Measurements from ENCODE around the gene IL10RA. TPM values are rescaled to one million over a fixed set of nuclear protein-coding genes. Genes with fewer than 3 reads are reported as not detected.

The IL10RA gene
- total and polyA plus RNA-seq, 2 of the 4 experiments (the other 2 are of a cell fraction) = 0.12 TPM; not detected in 1

- H2AK9ac ChIP-seq (replicated peaks; ENCODE audit: low read depth, low read length, poor library complexity) = no peak overlapping the region
- H4K91ac ChIP-seq (ENCODE audit: insufficient read depth, low read depth, low read length) = no peak overlapping the region
- no peak overlapping the region for H2BK5ac ChIP-seq (ENCODE audit: low read depth, low read length, poor library complexity, severe bottlenecking)
- H3K79me1 ChIP-seq (ENCODE audit: low read depth in 1 of 2, low read length in 2 of 2) = no peaks in the 10 kb centered on the region
- no peaks in the 10 kb centered on the region for H3K9me3 ChIP-seq (ENCODE audit: control insufficient read depth, insufficient read depth, low read length)
- intact Hi-C loops (cut with micrococcal nuclease) (no loop called here), dilution Hi-C loops (cut with HindIII; ENCODE audit: low sequenced_read_pairs, unreplicated experiment) (no loop called here), in situ Hi-C loops (cut with MboI; ENCODE audit: low sequenced_read_pairs) (no loop called here)
- no peaks in the 10 kb centered on the region for H3K36me3 ChIP-seq (ENCODE audit: control insufficient read depth, insufficient read depth, low read length)
- DNase-seq (no peak), ATAC-seq (ENCODE audit: low read depth) (no peak)
- H2AK5ac ChIP-seq (ENCODE audit: low read depth, low read length) = no peak overlapping the region
- ChIA-PET POLR2A (ENCODE audit: unreplicated experiment) (no interaction called here), CTCF (no interaction called here)
- no peak overlapping the region for H2AFZ ChIP-seq (replicated peaks; ENCODE audit: low read length, poor library complexity)
- BruUV-seq (replicated peaks) = no TSS peak
- no peak overlapping the region for H3K56ac ChIP-seq (ENCODE audit: extremely low read depth, insufficient read depth, low read length)
- TF ChIP-seq BHLHE40 (IDR thresholded peaks at IDR 0.05; ENCODE audit: low read depth, low read length) (no peak), RCOR1 (IDR thresholded peaks at IDR 0.05; ENCODE audit: insufficient replicate concordance, low read length) (no peak), CEBPB (IDR thresholded peaks at IDR 0.05; ENCODE audit: low read depth, low read length) (no peak), RFX5 (IDR thresholded peaks at IDR 0.05; ENCODE audit: low read depth, low read length) (no peak), CTCF (conservative IDR thresholded peaks at IDR 0.05; ENCODE audit: low read depth, low read length) (no peak), MXI1 (IDR thresholded peaks at IDR 0.05; ENCODE audit: borderline replicate concordance, low read depth, low read length) (no peak), NFE2L2 (IDR thresholded peaks at IDR 0.05; ENCODE audit: low read depth, low read length) (no peak), ELK1 (IDR thresholded peaks at IDR 0.05; ENCODE audit: borderline replicate concordance, low read depth, low read length) (no peak), MAZ (IDR thresholded peaks at IDR 0.05; ENCODE audit: borderline replicate concordance, low read depth, low read length) (no peak), RAD21 (IDR thresholded peaks at IDR 0.05; ENCODE audit: low read length) (no peak), POLR2A (IDR thresholded peaks at IDR 0.05; ENCODE audit: low read depth, low read length) (no peak), CHD1 (IDR thresholded peaks at IDR 0.05; ENCODE audit: low read depth, low read length) (no peak)
- H3K9ac ChIP-seq (ENCODE audit: low read depth, low read length) = no peak overlapping the region
- no peak overlapping the region for H4K8ac ChIP-seq (ENCODE audit: low read depth in 2 of 2, low read length in 2 of 2)
- no peak overlapping the region for H2BK120ac ChIP-seq (ENCODE audit: low read depth, low read length)
- H3K4me1 ChIP-seq (ENCODE audit: control insufficient read depth, insufficient read depth, low read length) = no peaks in the 10 kb centered on the region
- no peak overlapping the region for H3K23ac ChIP-seq (ENCODE audit: low read depth, low read length)
- H3K14ac ChIP-seq (replicated peaks; ENCODE audit: low read depth, low read length) = no peak overlapping the region
- no peak overlapping the region for H3K4ac ChIP-seq (ENCODE audit: low read depth, low read length)
- no peaks in the 10 kb centered on the region for H4K20me1 ChIP-seq (ENCODE audit: insufficient read depth, low read length)
- H4K5ac ChIP-seq (ENCODE audit: low read depth, low read length) = no peak overlapping the region
- no peak overlapping the region for H2BK15ac ChIP-seq (ENCODE audit: low read depth, low read length)
- no peak overlapping the region for H3K4me3 ChIP-seq (ENCODE audit: insufficient read depth, low read depth, low read length)
- WGBS, 2 experiments (ENCODE audit: extremely low coverage in 2 of 2, insufficient read length in 1 of 2) = 64% methylated on average over 5 of the region's 21 CpGs; no CpG with 5 or more reads in 1 of the 2 experiments
- H3K4me2 ChIP-seq (ENCODE audit: low read depth, low read length) = no peak overlapping the region
- no peak overlapping the region for H3K27ac ChIP-seq (ENCODE audit: insufficient read depth, low read length)
- no peaks in the 10 kb centered on the region for H3K9me1 ChIP-seq (ENCODE audit: insufficient read depth, low read length)
- H3K27me3 ChIP-seq (ENCODE audit: control insufficient read depth, insufficient read depth, low read length) = no peaks in the 10 kb centered on the region
- H2BK20ac ChIP-seq (ENCODE audit: low read depth, low read length) = no peak overlapping the region
- no peak overlapping the region for H3K18ac ChIP-seq (ENCODE audit: low read depth, low read length)
Observed at GRCh38 chr11:118010738-118011461, 24.7 kb downstream of the IL10RA start.
